HCT116 (cell line): ENCODE measurements around the gene PIP5KL1. TPM values are rescaled to one million over a fixed set of nuclear protein-coding genes. Genes with fewer than 3 reads are reported as not detected.

Experiments
- ATAC-seq: fragments of 200-7000 bp; cut with Tn5 transposase; 2 replicates; pipeline ENCODE4 v1.9.1; 2020; ENCODE audit warnings: mild to moderate bottlenecking, moderate library complexity
- BruUV-seq: library from RNA; stranded (reverse); fragments of 400-500 nt; replicated peaks from 2 replicates; lab custom pipeline; 2021; lab: Mats Ljungman, UMichigan
- CTCF ChIA-PET: fragments of 300-600 bp; sonication (Branson Sonifier 250); formaldehyde crosslinking; loops from one replicate; lab custom pipeline; 2021; ENCODE audit warnings: antibody characterized with exemption; lab: Charles Lee
- POLR2A ChIA-PET: fragments of 300-600, 350-600 bp; sonication (Branson Sonifier 250); formaldehyde crosslinking; loops from one replicate; lab custom pipeline; 2021; ENCODE audit warnings: antibody characterized with exemption; lab: Charles Lee
- RAD21 ChIA-PET, 2 experiments: fragments of 300-600 bp; sonication (Branson Sonifier 250); formaldehyde crosslinking; loops; one replicate each; lab custom pipeline; 2023; ENCODE audit warnings: low total read pairs in 2 of 2; ENCODE audit not compliant: uncharacterized antibody in 2 of 2, unreplicated experiment in 2 of 2, low non-redundant PET in 1 of 2; lab: Charles Lee
- DNase-seq: peaks from one replicate; pipeline ENCODE4 v3.0.0-alpha.2; 2010; ENCODE audit warnings: low read depth, low spot score
- H2AFZ ChIP-seq: fragments of 200-600 bp; shearing (Covaris generic), sonication (generic); 2 replicates; pipeline ENCODE4 v1.6.1; 2017; ENCODE audit warnings: low read depth, mixed run types, mixed read lengths, antibody characterized with exemption, low read length; ENCODE audit not compliant: poor library complexity, severe bottlenecking
- H3K27ac ChIP-seq: 2 replicates; pipeline ENCODE4 v1.5.1; 2012; ENCODE audit warnings: low read depth, low read length
- H3K27me3 ChIP-seq: fragments of 200-600 bp; sonication (generic); 2 replicates; pipeline ENCODE4 v1.6.1; 2016; ENCODE audit warnings: mixed run types, low read length, mixed read lengths; ENCODE audit not compliant: insufficient read depth
- H3K36me3 ChIP-seq, 2 experiments: fragments of 200-500 bp in 1 of 2; fragments of 200-600 bp in 1 of 2; sonication (Bioruptor generic) in 1 of 2; sonication (generic) in 1 of 2; 2 replicates each; pipeline versions ENCODE4 v1.5.1 to v1.6.1; 2014 to 2016; ENCODE audit warnings: low read length in 2 of 2, inconsistent platforms in 1 of 2, mixed read lengths in 1 of 2, mixed run types in 1 of 2; ENCODE audit not compliant: insufficient read depth in 2 of 2, control insufficient read depth in 1 of 2
- H3K4me1 ChIP-seq, 2 experiments: fragments of 200-600 bp in 1 of 2; sonication (generic) in 1 of 2; 2 replicates each; pipeline versions ENCODE4 v1.5.1 to v1.6.1; 2012 to 2017; ENCODE audit warnings: low read length in 2 of 2, inconsistent platforms in 1 of 2, mild to moderate bottlenecking in 1 of 2, mixed read lengths in 1 of 2, mixed run types in 1 of 2, moderate library complexity in 1 of 2; ENCODE audit not compliant: insufficient read depth in 2 of 2, control insufficient read depth in 1 of 2
- H3K4me2 ChIP-seq: fragments of 200-600 bp; sonication (generic); 2 replicates; pipeline ENCODE4 v1.6.1; 2017; ENCODE audit warnings: mixed run types, low read length, mixed read lengths
- H3K4me3 ChIP-seq, 2 experiments: fragments of 200-600 bp in 1 of 2; sonication (generic) in 1 of 2; replicated peaks in 1 of 2; 2 replicates each; pipeline ENCODE4 v1.5.1; 2011 to 2016; ENCODE audit warnings: low read length in 2 of 2, control low read depth in 1 of 2, low read depth in 1 of 2, mild to moderate bottlenecking in 1 of 2, mixed read lengths in 1 of 2, mixed run types in 1 of 2
- H3K79me2 ChIP-seq: fragments of 200-600 bp; sonication (generic); 2 replicates; pipeline ENCODE4 v1.6.1; 2017; ENCODE audit warnings: mild to moderate bottlenecking, mixed run types, low read length, moderate library complexity, mixed read lengths; ENCODE audit not compliant: insufficient read depth
- H3K9ac ChIP-seq: fragments of 200-600 bp; sonication (generic); 2 replicates; pipeline ENCODE4 v1.6.1; 2016; ENCODE audit warnings: low read length, mixed read lengths
- H3K9me2 ChIP-seq: fragments of 200-600 bp; sonication (generic), shearing (Covaris generic); 2 replicates; pipeline ENCODE4 v1.6.1; 2017; ENCODE audit warnings: mixed run types, mild to moderate bottlenecking, moderate library complexity; ENCODE audit not compliant: insufficient read depth
- H3K9me3 ChIP-seq, 2 experiments: fragments of 200-500 bp in 1 of 2; fragments of 200-600 bp in 1 of 2; sonication (Bioruptor generic) in 1 of 2; sonication (generic) in 1 of 2; 2 replicates each; pipeline ENCODE4 v1.6.1; 2014 to 2017; ENCODE audit warnings: low read length in 2 of 2, mixed read lengths in 2 of 2, inconsistent platforms in 1 of 2, low read depth in 1 of 2, mild to moderate bottlenecking in 1 of 2, mixed run types in 1 of 2, moderate library complexity in 1 of 2; ENCODE audit not compliant: control insufficient read depth in 1 of 2, insufficient read depth in 1 of 2
- H4K20me1 ChIP-seq: fragments of 200-600 bp; sonication (generic), shearing (Covaris generic); 2 replicates; pipeline ENCODE4 v1.6.1; 2017; ENCODE audit warnings: mixed run types, mild to moderate bottlenecking, moderate library complexity; ENCODE audit not compliant: insufficient read depth
- ELF1 ChIP-seq: IDR thresholded peaks from 2 replicates; pipeline ENCODE4 v1.6.1; 2012; ENCODE audit warnings: low read depth, borderline replicate concordance
- POLR2AphosphoS5 ChIP-seq: IDR thresholded peaks from 2 replicates; pipeline ENCODE4 v1.6.1; 2011; ENCODE audit warnings: mild to moderate bottlenecking, low read depth, low read length, moderate library complexity
- RAD21 ChIP-seq: IDR thresholded peaks from 2 replicates; pipeline ENCODE4 v1.6.1; 2012; ENCODE audit warnings: low read depth, mild to moderate bottlenecking
- SRF ChIP-seq: IDR thresholded peaks from 2 replicates; pipeline ENCODE4 v1.6.1; 2012; ENCODE audit warnings: low read depth
- TCF7L2 ChIP-seq: IDR thresholded peaks from 2 replicates; pipeline ENCODE4 v1.7.0; 2011; ENCODE audit warnings: borderline replicate concordance, inconsistent platforms; ENCODE audit not compliant: insufficient read depth, insufficient read length; ENCODE audit errors: extremely low read depth
- ZFX ChIP-seq: fragments of 450-650 bp; IDR thresholded peaks from 2 replicates; pipeline ENCODE4 v1.6.1; 2017
- intact Hi-C: fragments of 100-400 bp; cut with micrococcal nuclease; formaldehyde crosslinking; loops from 2 replicates; pipeline ENCODE4 v1.10.0; 2022
- total RNA-seq: library from RNA; stranded (reverse); gene quantifications from one replicate; pipeline ENCODE4 v1.2.1, GENCODE V29; 2021; ENCODE audit not compliant: unreplicated experiment
- TF ChIP-seq, protein P1 (sequence below): IDR thresholded peaks from 2 replicates; pipeline ENCODE4 v1.6.1; 2012
- TF ChIP-seq, protein P2 (sequence below), 3 experiments: fragments of 200-600 bp in 1 of 3; sonication (generic) in 1 of 3; IDR thresholded peaks in 2 of 3; conservative IDR thresholded peaks in 1 of 3; 2 replicates each; pipeline ENCODE4 v1.5.1; 2012 to 2017; ENCODE audit warnings: low read depth in 2 of 3, low read length in 2 of 3, antibody characterized with exemption in 1 of 3, borderline replicate concordance in 1 of 3, control low read depth in 1 of 3, mild to moderate bottlenecking in 1 of 3, mixed read lengths in 1 of 3, mixed run types in 1 of 3, moderate library complexity in 1 of 3; ENCODE audit not compliant: insufficient read depth in 1 of 3
- TF ChIP-seq, protein P3 (sequence below): IDR thresholded peaks from 2 replicates; pipeline ENCODE4 v1.6.1; 2012

PIP5KL1 gene
- total RNA-seq, 1 experiment from 2014 or later, result 37.6 TPM

DNA sequence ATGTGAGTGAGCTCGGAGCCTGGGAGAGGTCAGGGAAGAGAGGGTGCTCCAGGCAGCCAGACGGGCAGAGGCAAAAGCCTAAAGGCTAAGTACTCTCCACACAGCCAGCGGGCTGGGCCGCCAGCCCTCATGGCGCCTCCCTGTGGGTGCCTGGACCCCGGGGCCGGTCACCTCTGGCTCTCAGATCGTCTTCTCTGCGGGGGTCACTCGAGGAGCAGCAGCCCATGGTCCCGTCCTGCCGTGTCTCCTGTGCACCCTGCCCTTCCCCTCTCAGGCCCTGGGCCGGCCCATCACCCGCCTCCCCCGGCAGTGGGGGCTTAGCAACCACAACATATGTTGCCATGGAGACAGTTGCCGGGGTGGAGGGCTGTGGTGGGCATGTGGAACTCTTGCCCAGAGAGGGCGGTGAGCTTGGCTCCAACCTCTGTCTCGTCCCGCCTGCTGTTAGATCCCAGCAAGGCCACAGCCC, 57.3 kb downstream of the PIP5KL1 start:
- RAD21 ChIA-PET, result no interaction called here
- DNase-seq (no peak), ATAC-seq (no peak)
- Histone ChIP-seq H4K20me1 (no peaks in the 10 kb centered on the region), H3K4me3 (no peak overlapping the region), H3K4me1 (peaks cover 14 to 51% of the 10 kb centered on the region in 2 experiments), H3K9ac (no peak overlapping the region), H3K36me3 (no peaks in the 10 kb centered on the region), H3K27ac (no peak overlapping the region), H3K27me3 (no peaks in the 10 kb centered on the region), H3K9me2 (no peaks in the 10 kb centered on the region), H3K79me2 (no peaks in the 10 kb centered on the region; the same call in 1 of the 2 replicates), H2AFZ (no peak overlapping the region), H3K9me3 (no peaks in the 10 kb centered on the region)
- intact Hi-C loops, result no loop called here
- POLR2A ChIA-PET, result interaction anchor here (0.8 kb wide), 1 partner anchor 33 kb away, joined by 3 read pairs; no protein-coding TSS in a partner anchor
- CTCF ChIA-PET, result interaction anchor here (1.7 kb wide), 1 partner anchor 48 kb away, joined by 6 read pairs; no protein-coding TSS in a partner anchor
- BruUV-seq, result no TSS peak
- TF ChIP-seq POLR2AphosphoS5 (no peak), TCF7L2 (no peak), RAD21 (no peak), SRF (no peak), ELF1 (no peak), ZFX (no peak)
- TF ChIP-seq, protein P1, sequence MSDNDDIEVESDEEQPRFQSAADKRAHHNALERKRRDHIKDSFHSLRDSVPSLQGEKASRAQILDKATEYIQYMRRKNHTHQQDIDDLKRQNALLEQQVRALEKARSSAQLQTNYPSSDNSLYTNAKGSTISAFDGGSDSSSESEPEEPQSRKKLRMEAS, result no peak
- TF ChIP-seq, protein P2, sequence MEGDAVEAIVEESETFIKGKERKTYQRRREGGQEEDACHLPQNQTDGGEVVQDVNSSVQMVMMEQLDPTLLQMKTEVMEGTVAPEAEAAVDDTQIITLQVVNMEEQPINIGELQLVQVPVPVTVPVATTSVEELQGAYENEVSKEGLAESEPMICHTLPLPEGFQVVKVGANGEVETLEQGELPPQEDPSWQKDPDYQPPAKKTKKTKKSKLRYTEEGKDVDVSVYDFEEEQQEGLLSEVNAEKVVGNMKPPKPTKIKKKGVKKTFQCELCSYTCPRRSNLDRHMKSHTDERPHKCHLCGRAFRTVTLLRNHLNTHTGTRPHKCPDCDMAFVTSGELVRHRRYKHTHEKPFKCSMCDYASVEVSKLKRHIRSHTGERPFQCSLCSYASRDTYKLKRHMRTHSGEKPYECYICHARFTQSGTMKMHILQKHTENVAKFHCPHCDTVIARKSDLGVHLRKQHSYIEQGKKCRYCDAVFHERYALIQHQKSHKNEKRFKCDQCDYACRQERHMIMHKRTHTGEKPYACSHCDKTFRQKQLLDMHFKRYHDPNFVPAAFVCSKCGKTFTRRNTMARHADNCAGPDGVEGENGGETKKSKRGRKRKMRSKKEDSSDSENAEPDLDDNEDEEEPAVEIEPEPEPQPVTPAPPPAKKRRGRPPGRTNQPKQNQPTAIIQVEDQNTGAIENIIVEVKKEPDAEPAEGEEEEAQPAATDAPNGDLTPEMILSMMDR (IDR thresholded peaks at IDR 0.05 in 2 of 3, conservative IDR thresholded peaks at IDR 0.05 in 1 of 3; ENCODE audit: borderline replicate concordance in 1 of 3, insufficient read depth in 1 of 3, low read depth in 2 of 3, low read length in 2 of 3), result no peak
- TF ChIP-seq, protein P3, sequence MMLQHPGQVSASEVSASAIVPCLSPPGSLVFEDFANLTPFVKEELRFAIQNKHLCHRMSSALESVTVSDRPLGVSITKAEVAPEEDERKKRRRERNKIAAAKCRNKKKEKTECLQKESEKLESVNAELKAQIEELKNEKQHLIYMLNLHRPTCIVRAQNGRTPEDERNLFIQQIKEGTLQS, result no peak
- TF ChIP-seq, all 23 proteins: peak for 0
- no peak overlapping the region for H3K4me2 ChIP-seq
